ENCODE results near the gene INSR. TPM values are rescaled to one million over a fixed set of nuclear protein-coding genes. Genes with fewer than 3 reads are reported as not detected.

INSR gene
- total RNA-seq, 1 experiment from 2014 or later = 22.6 TPM

DNA sequence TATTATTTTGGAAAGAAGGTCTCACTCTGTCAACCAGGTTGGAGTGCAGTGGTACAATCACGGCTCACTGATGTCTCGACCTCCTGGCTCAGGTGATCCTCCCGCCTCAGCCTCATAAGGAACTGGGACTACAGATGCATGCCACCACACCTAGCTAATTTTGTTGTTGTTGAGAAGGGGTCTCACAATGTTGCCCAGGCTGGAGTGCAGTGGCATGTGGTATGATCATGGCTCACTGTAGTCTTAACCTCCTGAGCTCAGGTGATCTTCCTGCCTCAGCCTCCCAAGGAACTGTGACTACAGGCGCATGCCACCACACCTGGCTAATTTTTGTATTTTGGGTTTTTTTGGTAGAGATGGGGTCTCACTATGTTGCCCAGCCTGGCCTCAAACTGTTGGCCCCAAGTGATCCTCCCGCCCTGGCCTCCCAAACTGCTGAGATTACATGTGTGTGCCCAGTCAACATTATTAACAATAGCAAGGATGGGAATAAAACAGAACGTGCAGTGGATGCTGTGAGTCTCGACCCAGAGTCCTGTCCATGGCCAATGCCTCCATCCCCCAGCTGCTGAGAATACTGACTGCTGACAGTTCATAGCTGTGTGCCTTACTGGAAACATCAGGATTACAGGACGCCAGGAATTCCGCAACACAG is 230.3 kb downstream of the INSR start:
- intact Hi-C loops (cut with micrococcal nuclease; ENCODE audit: unreplicated experiment) = no loop called here
- Mint-ChIP-seq H3K27me3 (ENCODE audit: insufficient read depth, unreplicated experiment) (no peaks in the 10 kb centered on the region), H3K36me3 (ENCODE audit: insufficient read depth, unreplicated experiment) (peaks cover 2% of the 10 kb centered on the region), H3K4me1 (ENCODE audit: low read depth, unreplicated experiment) (peaks cover 3% of the 10 kb centered on the region), H3K9me3 (ENCODE audit: unreplicated experiment) (peaks cover 9% of the 10 kb centered on the region), H3K27ac (ENCODE audit: unreplicated experiment) (no peak overlapping the region), H3K4me3 (ENCODE audit: unreplicated experiment) (no peak overlapping the region)
- no peaks in the 10 kb centered on the region for H3K36me3 ChIP-seq (ENCODE audit: control insufficient read depth, insufficient read depth, low read length)
- TF ChIP-seq, protein P1, sequence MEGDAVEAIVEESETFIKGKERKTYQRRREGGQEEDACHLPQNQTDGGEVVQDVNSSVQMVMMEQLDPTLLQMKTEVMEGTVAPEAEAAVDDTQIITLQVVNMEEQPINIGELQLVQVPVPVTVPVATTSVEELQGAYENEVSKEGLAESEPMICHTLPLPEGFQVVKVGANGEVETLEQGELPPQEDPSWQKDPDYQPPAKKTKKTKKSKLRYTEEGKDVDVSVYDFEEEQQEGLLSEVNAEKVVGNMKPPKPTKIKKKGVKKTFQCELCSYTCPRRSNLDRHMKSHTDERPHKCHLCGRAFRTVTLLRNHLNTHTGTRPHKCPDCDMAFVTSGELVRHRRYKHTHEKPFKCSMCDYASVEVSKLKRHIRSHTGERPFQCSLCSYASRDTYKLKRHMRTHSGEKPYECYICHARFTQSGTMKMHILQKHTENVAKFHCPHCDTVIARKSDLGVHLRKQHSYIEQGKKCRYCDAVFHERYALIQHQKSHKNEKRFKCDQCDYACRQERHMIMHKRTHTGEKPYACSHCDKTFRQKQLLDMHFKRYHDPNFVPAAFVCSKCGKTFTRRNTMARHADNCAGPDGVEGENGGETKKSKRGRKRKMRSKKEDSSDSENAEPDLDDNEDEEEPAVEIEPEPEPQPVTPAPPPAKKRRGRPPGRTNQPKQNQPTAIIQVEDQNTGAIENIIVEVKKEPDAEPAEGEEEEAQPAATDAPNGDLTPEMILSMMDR (IDR thresholded peaks at IDR 0.05; ENCODE audit: insufficient read depth in 1 of 2, low read depth in 1 of 2, low read length in 1 of 2, severe bottlenecking in 1 of 2, unreplicated experiment in 1 of 2) = no peak
- H3K4me1 ChIP-seq = no peaks in the 10 kb centered on the region
- POLR2A ChIA-PET = no interaction called here
- CTCF ChIA-PET = no interaction called here
- no peaks in the 10 kb centered on the region for H3K27me3 ChIP-seq (replicated peaks; ENCODE audit: control insufficient read depth, insufficient read depth, low read length)
- peaks cover 6% of the 10 kb centered on the region; the same call in 1 of the 2 replicates for H3K9me3 ChIP-seq
- no TSS peak for BruUV-seq (replicated peaks)
- no peak overlapping the region for H3K4me3 ChIP-seq (ENCODE audit: low read depth, low read length)
- DNase-seq = no peak

- no peaks in the 10 kb centered on the region for H3K36me3 Mint-ChIP-seq (ENCODE audit: insufficient read depth, unreplicated experiment)
- Histone ChIP-seq H3K27me3 (replicated peaks; ENCODE audit: control insufficient read depth, insufficient read depth, low read length) (no peaks in the 10 kb centered on the region), H3K4me1 (no peaks in the 10 kb centered on the region), H3K9me3 (peaks cover 1% of the 10 kb centered on the region; the same call in 1 of the 2 replicates), H3K36me3 (ENCODE audit: control insufficient read depth, insufficient read depth, low read length) (no peaks in the 10 kb centered on the region), H3K4me3 (ENCODE audit: low read depth, low read length) (no peak overlapping the region)
- POLR2A ChIA-PET = no interaction called here
- no TSS peak for BruUV-seq (replicated peaks)
- no peak for DNase-seq
- H3K27ac Mint-ChIP-seq (ENCODE audit: unreplicated experiment) = no peak overlapping the region
- H3K4me1 Mint-ChIP-seq (ENCODE audit: low read depth, unreplicated experiment) = no peaks in the 10 kb centered on the region
- CTCF ChIA-PET = no interaction called here
- H3K27me3 Mint-ChIP-seq (ENCODE audit: insufficient read depth, unreplicated experiment) = no peaks in the 10 kb centered on the region
- peaks cover 9% of the 10 kb centered on the region for H3K9me3 Mint-ChIP-seq (ENCODE audit: unreplicated experiment)
- intact Hi-C loops (cut with micrococcal nuclease; ENCODE audit: unreplicated experiment) = no loop called here
- TF ChIP-seq, protein P1 (IDR thresholded peaks at IDR 0.05; ENCODE audit: insufficient read depth in 1 of 2, low read depth in 1 of 2, low read length in 1 of 2, severe bottlenecking in 1 of 2, unreplicated experiment in 1 of 2) = no peak
- no peak overlapping the region for H3K4me3 Mint-ChIP-seq (ENCODE audit: unreplicated experiment)
Measured at GRCh38 chr19:7063339-7063738, 230.9 kb downstream of the INSR start.

Other genes starting within 250 kb of the INSR start
- not detected in 2 replicates for gene MBD3L2, start 245.1 kb downstream of the INSR start, total RNA-seq (2022)
- gene MBD3L3, start 235.7 kb downstream of the INSR start, total RNA-seq (2022) = not detected in 2 replicates
- gene ZNF557, start 224.7 kb downstream of the INSR start, total RNA-seq (2022) = 8.3 and 8.8 TPM in 2 replicates
- gene ARHGEF18, start 54.5 kb upstream of the INSR start, total RNA-seq (2022) = 50.4 and 53.1 TPM in 2 replicates
- 3.9 TPM in 2 replicates for gene PEX11G, start 194.6 kb upstream of the INSR start, total RNA-seq (2022)
- 29.4 TPM in 2 replicates for gene ZNF358, start 221.7 kb upstream of the INSR start, total RNA-seq (2022)
- gene MCOLN1, start 228.2 kb upstream of the INSR start, total RNA-seq (2022) = 16.1 and 16.2 TPM in 2 replicates
- gene PNPLA6, start 241.3 kb upstream of the INSR start, total RNA-seq (2022) = 67.6 and 79.2 TPM in 2 replicates

Measured in Caco-2 (cell line).